SK-N-SH treated with all-trans-retinoic acid at 6 μM for 48 hours (cell line): ENCODE data around the gene IL4I1.

Experiments used
- ATAC-seq: fragments of 200-7000 bp; cut with Tn5 transposase; 3 replicates; pipeline ENCODE4 v1.9.1; 2020; ENCODE audit warnings: mild to moderate bottlenecking, moderate library complexity
- ARNTL ChIP-seq: fragments of 450-650 bp; formaldehyde crosslinking; IDR thresholded peaks from 2 replicates; pipeline ENCODE4 v1.5.0; 2020; ENCODE audit warnings: low read depth, mild to moderate bottlenecking, moderate library complexity, borderline replicate concordance
- BACH2 ChIP-seq: fragments of 250-450 bp; sonication (Bioruptor Pico); IDR thresholded peaks from 2 replicates; pipeline ENCODE4 v1.9.0; 2021; ENCODE audit warnings: mild to moderate bottlenecking, borderline replicate concordance
- CSDC2 ChIP-seq: fragments of 250-450 bp; sonication (Bioruptor Pico); IDR thresholded peaks from 2 replicates; pipeline ENCODE4 v1.5.0; 2020; ENCODE audit warnings: mild to moderate bottlenecking, moderate library complexity
- ESRRG ChIP-seq: fragments of 250-450 bp; sonication (Bioruptor Pico); IDR thresholded peaks from 2 replicates; pipeline ENCODE4 v1.6.1; 2021; ENCODE audit warnings: mild to moderate bottlenecking
- GLIS3 ChIP-seq: fragments of 250-450 bp; sonication (Bioruptor Pico); IDR thresholded peaks from 2 replicates; pipeline ENCODE4 v1.5.0; 2020; ENCODE audit warnings: mild to moderate bottlenecking, moderate library complexity
- ISL1 ChIP-seq: fragments of 250-450 bp; sonication (Bioruptor Pico); IDR thresholded peaks from 2 replicates; pipeline ENCODE4 v2.1.2; 2022; ENCODE audit warnings: mild to moderate bottlenecking, moderate library complexity
- OSR1 ChIP-seq: fragments of 250-450 bp; sonication (Bioruptor Pico); IDR thresholded peaks from 2 replicates; pipeline ENCODE4 v1.8.0; 2022; ENCODE audit warnings: moderate library complexity, mild to moderate bottlenecking, inconsistent platforms
- PPARA ChIP-seq: fragments of 250-450 bp; sonication (Bioruptor Pico); IDR thresholded peaks from 2 replicates; pipeline ENCODE4 v1.5.0; 2020; ENCODE audit warnings: mild to moderate bottlenecking, borderline replicate concordance
- RARB ChIP-seq: fragments of 250-450 bp; sonication (Bioruptor Pico); IDR thresholded peaks from 2 replicates; pipeline ENCODE4 v1.8.0; 2021; ENCODE audit warnings: mild to moderate bottlenecking, moderate library complexity
- SNAI2 ChIP-seq: fragments of 250-450 bp; sonication (Bioruptor Pico); IDR thresholded peaks from 2 replicates; pipeline ENCODE4 v1.5.0; 2020; ENCODE audit warnings: mild to moderate bottlenecking, moderate library complexity
- TCF4 ChIP-seq: fragments of 250-450 bp; sonication (Bioruptor Pico); IDR thresholded peaks from 2 replicates; pipeline ENCODE4 v1.8.0; 2021; ENCODE audit warnings: mild to moderate bottlenecking, moderate library complexity, borderline replicate concordance
- TOX ChIP-seq: fragments of 250-450 bp; sonication (Bioruptor Pico); IDR thresholded peaks from 2 replicates; pipeline ENCODE4 v1.8.0; 2021; ENCODE audit warnings: mild to moderate bottlenecking, moderate library complexity, borderline replicate concordance
- ZC3H10 ChIP-seq: fragments of 250-450 bp; sonication (Bioruptor Pico); IDR thresholded peaks from 2 replicates; pipeline ENCODE4 v1.5.1; 2021; ENCODE audit warnings: mild to moderate bottlenecking, moderate library complexity
- ZFP3 ChIP-seq: fragments of 250-450 bp; sonication (Bioruptor Pico); IDR thresholded peaks from 2 replicates; pipeline ENCODE4 v1.5.0; 2020; ENCODE audit warnings: mild to moderate bottlenecking, moderate library complexity
- ZNF565 ChIP-seq: fragments of 450-650 bp; formaldehyde crosslinking; conservative IDR thresholded peaks from 2 replicates; pipeline ENCODE4 v1.5.0; 2020; ENCODE audit warnings: low read depth, mild to moderate bottlenecking, moderate library complexity
- ZNF8 ChIP-seq: fragments of 450-650 bp; formaldehyde crosslinking; IDR thresholded peaks from 2 replicates; pipeline ENCODE4 v1.5.0; 2020; ENCODE audit warnings: mild to moderate bottlenecking, moderate library complexity
- TF ChIP-seq, protein P1 (sequence below): fragments of 250-450 bp; sonication (Bioruptor Pico); IDR thresholded peaks from 2 replicates; pipeline ENCODE4 v1.8.0; 2020; ENCODE audit warnings: mild to moderate bottlenecking, moderate library complexity, borderline replicate concordance
- TF ChIP-seq, protein P2 (sequence below): fragments of 250-450 bp; sonication (Bioruptor Pico); IDR thresholded peaks from 2 replicates; pipeline ENCODE4 v1.8.0; 2021; ENCODE audit warnings: low read depth, mild to moderate bottlenecking, moderate library complexity, borderline replicate concordance
- TF ChIP-seq, protein P3 (sequence below): fragments of 250-450 bp; sonication (Bioruptor Pico); IDR thresholded peaks from 2 replicates; pipeline ENCODE4 v1.5.0; 2020; ENCODE audit warnings: mild to moderate bottlenecking, moderate library complexity
- TF ChIP-seq, protein P4 (sequence below): fragments of 250-450 bp; sonication (Bioruptor Pico); IDR thresholded peaks from 2 replicates; pipeline ENCODE4 v1.5.1; 2021; ENCODE audit warnings: mild to moderate bottlenecking, moderate library complexity
- TF ChIP-seq, protein P5 (sequence below): fragments of 250-450 bp; sonication (Bioruptor Pico); IDR thresholded peaks from 2 replicates; pipeline ENCODE4 v1.5.1; 2020; ENCODE audit warnings: low read depth, mild to moderate bottlenecking, moderate library complexity

IL4I1 gene

DNA sequence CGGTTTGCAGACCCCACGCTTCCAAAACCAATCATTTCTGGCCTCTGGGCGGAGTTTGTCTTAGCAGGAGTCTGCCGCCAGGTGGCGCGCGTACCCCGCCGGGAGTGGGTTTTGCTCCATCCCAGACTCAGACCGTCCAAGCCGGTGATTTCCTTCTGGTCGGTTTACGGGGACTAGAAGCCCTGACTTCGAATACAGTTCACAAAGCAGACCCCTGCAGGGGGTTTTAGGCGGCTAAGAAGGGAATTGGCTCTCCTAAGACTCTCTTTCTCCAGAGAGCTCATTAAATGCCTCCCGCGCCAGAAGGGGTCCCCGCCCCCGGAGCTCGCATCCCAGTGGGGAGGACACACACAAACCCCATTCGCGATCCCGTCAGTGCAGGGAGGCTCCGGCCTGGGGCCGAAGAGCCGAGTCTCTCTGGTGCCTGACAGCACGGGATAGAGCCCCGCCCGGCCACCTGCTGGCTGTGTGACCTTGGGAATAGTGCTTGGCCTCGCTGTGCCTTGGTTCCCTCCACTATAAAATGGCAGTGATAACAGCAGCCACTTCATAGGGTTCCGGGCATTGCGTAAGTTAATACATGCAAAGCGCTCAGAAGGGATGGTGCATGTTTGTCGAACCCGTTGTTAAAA lies 41.2 kb upstream of the IL4I1 start (continued):
- TF ChIP-seq, protein P1, sequence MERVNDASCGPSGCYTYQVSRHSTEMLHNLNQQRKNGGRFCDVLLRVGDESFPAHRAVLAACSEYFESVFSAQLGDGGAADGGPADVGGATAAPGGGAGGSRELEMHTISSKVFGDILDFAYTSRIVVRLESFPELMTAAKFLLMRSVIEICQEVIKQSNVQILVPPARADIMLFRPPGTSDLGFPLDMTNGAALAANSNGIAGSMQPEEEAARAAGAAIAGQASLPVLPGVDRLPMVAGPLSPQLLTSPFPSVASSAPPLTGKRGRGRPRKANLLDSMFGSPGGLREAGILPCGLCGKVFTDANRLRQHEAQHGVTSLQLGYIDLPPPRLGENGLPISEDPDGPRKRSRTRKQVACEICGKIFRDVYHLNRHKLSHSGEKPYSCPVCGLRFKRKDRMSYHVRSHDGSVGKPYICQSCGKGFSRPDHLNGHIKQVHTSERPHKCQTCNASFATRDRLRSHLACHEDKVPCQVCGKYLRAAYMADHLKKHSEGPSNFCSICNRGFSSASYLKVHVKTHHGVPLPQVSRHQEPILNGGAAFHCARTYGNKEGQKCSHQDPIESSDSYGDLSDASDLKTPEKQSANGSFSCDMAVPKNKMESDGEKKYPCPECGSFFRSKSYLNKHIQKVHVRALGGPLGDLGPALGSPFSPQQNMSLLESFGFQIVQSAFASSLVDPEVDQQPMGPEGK = no peak
- TF ChIP-seq ZFP3 = no peak

DNA sequence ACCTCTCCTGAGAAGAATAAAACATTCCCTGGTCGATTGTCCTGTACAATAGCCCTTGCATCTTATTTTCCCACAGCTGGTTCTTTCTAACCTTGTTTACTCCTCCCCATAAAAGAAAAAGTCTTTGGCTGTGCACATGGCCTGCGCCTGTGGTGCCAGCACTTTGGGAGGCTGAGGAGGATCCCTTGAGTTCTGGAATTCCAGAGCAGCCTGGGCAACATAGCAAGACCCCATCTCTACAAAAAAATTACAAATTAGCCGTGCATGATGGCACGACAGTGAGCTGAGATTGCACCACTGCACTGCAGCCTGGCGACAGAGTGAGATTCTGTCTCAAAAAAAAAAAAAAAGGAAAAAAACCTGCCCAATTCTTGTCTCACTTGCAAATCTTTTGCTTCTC lies 39.9 kb upstream of the IL4I1 start:
- ATAC-seq = no peak

DNA sequence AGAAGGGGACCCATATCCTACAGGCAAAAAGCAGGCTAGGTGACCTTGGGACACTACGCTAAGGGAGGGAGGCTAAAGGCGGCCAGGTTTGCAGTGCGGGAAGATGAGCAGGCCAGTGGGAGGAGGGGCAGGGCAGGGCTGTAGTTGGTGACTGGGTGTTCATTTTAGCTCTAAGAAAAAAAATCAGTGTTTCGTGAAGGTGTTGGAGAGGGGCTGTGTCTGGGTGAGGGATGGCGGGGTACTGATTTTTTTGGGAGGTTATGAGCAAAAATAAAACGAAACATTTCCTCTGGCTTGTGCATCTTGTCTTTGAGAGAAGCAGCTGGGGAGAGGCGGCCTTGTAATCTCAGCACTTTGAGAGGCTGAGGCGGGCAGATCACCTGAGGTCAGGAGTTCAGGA lies 37.0 kb upstream of the IL4I1 start:
- no peak for ATAC-seq
- TF ChIP-seq RARB (CRISPR knock-in tag) (no peak), ESRRG (CRISPR knock-in tag) (no peak), ZNF8 (no peak)
- TF ChIP-seq, all 23 proteins: peak for 0

More for the DNA sequence above, 39.9 kb upstream of the IL4I1 start:
- no peak for TF ChIP-seq ISL1
- TF ChIP-seq, protein P2, sequence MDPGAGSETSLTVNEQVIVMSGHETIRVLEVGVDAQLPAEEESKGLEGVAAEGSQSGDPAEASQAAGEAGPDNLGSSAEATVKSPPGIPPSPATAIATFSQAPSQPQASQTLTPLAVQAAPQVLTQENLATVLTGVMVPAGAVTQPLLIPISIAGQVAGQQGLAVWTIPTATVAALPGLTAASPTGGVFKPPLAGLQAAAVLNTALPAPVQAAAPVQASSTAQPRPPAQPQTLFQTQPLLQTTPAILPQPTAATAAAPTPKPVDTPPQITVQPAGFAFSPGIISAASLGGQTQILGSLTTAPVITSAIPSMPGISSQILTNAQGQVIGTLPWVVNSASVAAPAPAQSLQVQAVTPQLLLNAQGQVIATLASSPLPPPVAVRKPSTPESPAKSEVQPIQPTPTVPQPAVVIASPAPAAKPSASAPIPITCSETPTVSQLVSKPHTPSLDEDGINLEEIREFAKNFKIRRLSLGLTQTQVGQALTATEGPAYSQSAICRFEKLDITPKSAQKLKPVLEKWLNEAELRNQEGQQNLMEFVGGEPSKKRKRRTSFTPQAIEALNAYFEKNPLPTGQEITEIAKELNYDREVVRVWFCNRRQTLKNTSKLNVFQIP (CRISPR knock-in tag) = no peak
- no peak for TF ChIP-seq OSR1
- TF ChIP-seq ZFP3 = no peak
- TF ChIP-seq, protein P1 = no peak
- TF ChIP-seq BACH2 (CRISPR knock-in tag) = no peak
- TF ChIP-seq, protein P3, sequence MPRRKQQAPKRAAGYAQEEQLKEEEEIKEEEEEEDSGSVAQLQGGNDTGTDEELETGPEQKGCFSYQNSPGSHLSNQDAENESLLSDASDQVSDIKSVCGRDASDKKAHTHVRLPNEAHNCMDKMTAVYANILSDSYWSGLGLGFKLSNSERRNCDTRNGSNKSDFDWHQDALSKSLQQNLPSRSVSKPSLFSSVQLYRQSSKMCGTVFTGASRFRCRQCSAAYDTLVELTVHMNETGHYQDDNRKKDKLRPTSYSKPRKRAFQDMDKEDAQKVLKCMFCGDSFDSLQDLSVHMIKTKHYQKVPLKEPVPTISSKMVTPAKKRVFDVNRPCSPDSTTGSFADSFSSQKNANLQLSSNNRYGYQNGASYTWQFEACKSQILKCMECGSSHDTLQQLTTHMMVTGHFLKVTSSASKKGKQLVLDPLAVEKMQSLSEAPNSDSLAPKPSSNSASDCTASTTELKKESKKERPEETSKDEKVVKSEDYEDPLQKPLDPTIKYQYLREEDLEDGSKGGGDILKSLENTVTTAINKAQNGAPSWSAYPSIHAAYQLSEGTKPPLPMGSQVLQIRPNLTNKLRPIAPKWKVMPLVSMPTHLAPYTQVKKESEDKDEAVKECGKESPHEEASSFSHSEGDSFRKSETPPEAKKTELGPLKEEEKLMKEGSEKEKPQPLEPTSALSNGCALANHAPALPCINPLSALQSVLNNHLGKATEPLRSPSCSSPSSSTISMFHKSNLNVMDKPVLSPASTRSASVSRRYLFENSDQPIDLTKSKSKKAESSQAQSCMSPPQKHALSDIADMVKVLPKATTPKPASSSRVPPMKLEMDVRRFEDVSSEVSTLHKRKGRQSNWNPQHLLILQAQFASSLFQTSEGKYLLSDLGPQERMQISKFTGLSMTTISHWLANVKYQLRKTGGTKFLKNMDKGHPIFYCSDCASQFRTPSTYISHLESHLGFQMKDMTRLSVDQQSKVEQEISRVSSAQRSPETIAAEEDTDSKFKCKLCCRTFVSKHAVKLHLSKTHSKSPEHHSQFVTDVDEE (CRISPR knock-in tag) = no peak
- TF ChIP-seq, protein P4, sequence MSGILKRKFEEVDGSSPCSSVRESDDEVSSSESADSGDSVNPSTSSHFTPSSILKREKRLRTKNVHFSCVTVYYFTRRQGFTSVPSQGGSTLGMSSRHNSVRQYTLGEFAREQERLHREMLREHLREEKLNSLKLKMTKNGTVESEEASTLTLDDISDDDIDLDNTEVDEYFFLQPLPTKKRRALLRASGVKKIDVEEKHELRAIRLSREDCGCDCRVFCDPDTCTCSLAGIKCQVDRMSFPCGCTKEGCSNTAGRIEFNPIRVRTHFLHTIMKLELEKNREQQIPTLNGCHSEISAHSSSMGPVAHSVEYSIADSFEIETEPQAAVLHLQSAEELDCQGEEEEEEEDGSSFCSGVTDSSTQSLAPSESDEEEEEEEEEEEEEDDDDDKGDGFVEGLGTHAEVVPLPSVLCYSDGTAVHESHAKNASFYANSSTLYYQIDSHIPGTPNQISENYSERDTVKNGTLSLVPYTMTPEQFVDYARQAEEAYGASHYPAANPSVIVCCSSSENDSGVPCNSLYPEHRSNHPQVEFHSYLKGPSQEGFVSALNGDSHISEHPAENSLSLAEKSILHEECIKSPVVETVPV (CRISPR knock-in tag) = no peak
- TF ChIP-seq ESRRG (CRISPR knock-in tag) = no peak
- TF ChIP-seq TCF4 = no peak
- TF ChIP-seq, protein P5, sequence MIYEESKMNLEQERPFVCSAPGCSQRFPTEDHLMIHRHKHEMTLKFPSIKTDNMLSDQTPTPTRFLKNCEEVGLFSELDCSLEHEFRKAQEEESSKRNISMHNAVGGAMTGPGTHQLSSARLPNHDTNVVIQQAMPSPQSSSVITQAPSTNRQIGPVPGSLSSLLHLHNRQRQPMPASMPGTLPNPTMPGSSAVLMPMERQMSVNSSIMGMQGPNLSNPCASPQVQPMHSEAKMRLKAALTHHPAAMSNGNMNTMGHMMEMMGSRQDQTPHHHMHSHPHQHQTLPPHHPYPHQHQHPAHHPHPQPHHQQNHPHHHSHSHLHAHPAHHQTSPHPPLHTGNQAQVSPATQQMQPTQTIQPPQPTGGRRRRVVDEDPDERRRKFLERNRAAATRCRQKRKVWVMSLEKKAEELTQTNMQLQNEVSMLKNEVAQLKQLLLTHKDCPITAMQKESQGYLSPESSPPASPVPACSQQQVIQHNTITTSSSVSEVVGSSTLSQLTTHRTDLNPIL = no peak
- TF ChIP-seq ZC3H10 (CRISPR knock-in tag) = no peak
- no peak for TF ChIP-seq TOX
- TF ChIP-seq CSDC2 = no peak
- TF ChIP-seq SNAI2 (CRISPR knock-in tag) = no peak
- TF ChIP-seq PPARA (CRISPR knock-in tag) = no peak
- no peak for TF ChIP-seq ZNF565
- TF ChIP-seq ARNTL (CRISPR knock-in tag) = no peak
- no peak for TF ChIP-seq GLIS3
